ENCODE data around the gene PRIM1.

Gene PRIM1

DNA sequence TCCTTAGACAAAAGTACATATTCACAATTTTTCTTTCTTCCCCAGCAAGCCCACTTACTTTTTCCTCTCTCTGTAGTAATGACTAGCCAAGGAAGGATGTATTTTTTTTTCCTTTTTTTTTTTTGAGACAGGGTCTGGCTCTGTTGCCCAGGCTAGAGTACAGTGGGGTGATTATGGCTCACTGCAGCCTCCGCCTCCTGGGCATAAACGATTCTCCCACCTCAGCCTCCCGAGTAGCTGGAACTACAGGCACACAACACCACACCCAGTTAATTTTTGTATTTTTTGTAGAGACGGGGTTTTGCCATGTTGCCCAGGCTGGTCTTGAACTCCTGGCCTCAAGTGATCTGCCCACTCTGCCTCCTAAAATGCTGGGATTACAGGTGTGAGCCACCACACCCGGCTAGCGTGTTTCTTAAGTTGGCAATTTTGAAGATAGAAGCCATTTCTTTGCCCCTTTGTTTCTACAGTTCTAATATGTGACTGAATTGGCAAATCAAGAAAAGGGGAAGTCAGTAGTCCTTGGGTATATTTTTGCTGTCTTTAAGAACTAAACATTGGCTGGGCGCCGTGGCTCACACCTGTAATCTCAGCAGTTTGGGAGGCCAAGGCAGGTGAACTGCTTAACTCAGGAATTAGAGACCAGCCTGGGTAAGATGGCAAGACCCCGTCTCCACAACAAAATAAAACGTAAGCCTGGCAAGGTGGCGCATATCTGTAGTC lies 23.8 kb downstream of the PRIM1 start:
- TF ChIP-seq EGR1 (IDR thresholded peaks at IDR 0.05) (no peak), YY1 (IDR thresholded peaks at IDR 0.05; ENCODE audit: low read depth) (no peak), TCF12 (IDR thresholded peaks at IDR 0.05; ENCODE audit: low read depth) (no peak), TEAD4 (IDR thresholded peaks at IDR 0.05) (no peak), ZBTB7A (IDR thresholded peaks at IDR 0.05; ENCODE audit: low read depth) (no peak), FOXM1 (IDR thresholded peaks at IDR 0.05; ENCODE audit: borderline replicate concordance, low read depth) (no peak), CEBPB (IDR thresholded peaks at IDR 0.05) (no peak), NFIC (IDR thresholded peaks at IDR 0.05) (no peak), CREB1 (IDR thresholded peaks at IDR 0.05; ENCODE audit: low read depth) (no peak), RAD21 (IDR thresholded peaks at IDR 0.05; ENCODE audit: low read depth) (no peak), MAX (IDR thresholded peaks at IDR 0.05) (no peak), USF1 (IDR thresholded peaks at IDR 0.05) (no peak), TAF1 (IDR thresholded peaks at IDR 0.05; ENCODE audit: low read depth) (no peak), EP300 (IDR thresholded peaks at IDR 0.05; ENCODE audit: borderline replicate concordance) (no peak)
- TF ChIP-seq, protein P1, sequence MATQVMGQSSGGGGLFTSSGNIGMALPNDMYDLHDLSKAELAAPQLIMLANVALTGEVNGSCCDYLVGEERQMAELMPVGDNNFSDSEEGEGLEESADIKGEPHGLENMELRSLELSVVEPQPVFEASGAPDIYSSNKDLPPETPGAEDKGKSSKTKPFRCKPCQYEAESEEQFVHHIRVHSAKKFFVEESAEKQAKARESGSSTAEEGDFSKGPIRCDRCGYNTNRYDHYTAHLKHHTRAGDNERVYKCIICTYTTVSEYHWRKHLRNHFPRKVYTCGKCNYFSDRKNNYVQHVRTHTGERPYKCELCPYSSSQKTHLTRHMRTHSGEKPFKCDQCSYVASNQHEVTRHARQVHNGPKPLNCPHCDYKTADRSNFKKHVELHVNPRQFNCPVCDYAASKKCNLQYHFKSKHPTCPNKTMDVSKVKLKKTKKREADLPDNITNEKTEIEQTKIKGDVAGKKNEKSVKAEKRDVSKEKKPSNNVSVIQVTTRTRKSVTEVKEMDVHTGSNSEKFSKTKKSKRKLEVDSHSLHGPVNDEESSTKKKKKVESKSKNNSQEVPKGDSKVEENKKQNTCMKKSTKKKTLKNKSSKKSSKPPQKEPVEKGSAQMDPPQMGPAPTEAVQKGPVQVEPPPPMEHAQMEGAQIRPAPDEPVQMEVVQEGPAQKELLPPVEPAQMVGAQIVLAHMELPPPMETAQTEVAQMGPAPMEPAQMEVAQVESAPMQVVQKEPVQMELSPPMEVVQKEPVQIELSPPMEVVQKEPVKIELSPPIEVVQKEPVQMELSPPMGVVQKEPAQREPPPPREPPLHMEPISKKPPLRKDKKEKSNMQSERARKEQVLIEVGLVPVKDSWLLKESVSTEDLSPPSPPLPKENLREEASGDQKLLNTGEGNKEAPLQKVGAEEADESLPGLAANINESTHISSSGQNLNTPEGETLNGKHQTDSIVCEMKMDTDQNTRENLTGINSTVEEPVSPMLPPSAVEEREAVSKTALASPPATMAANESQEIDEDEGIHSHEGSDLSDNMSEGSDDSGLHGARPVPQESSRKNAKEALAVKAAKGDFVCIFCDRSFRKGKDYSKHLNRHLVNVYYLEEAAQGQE (IDR thresholded peaks at IDR 0.05; ENCODE audit: low read depth): no peak

DNA sequence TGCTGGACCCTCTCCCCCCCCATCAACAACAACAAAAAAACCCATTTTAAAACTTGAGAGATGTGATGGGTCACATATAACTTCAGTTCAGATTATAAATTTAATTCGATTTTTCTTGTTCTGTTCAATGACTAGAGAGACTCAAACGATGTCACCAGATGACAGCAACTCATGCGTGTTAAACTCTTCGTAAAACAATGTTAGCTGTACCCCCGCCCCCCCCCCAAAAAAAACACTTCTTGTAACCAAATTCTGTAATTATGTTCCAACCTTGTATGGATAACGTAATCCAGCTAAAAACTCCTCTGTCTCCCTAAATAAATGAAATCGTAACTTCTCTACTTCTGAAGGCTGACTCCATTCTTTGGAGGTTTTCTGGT lies 26.4 kb downstream of the PRIM1 start:
- TF ChIP-seq TAF1 (IDR thresholded peaks at IDR 0.05; ENCODE audit: low read depth) (no peak), CEBPB (IDR thresholded peaks at IDR 0.05) (0 out of 2 replicates have a peak, but pooled peaks have one; percentile 0)

DNA sequence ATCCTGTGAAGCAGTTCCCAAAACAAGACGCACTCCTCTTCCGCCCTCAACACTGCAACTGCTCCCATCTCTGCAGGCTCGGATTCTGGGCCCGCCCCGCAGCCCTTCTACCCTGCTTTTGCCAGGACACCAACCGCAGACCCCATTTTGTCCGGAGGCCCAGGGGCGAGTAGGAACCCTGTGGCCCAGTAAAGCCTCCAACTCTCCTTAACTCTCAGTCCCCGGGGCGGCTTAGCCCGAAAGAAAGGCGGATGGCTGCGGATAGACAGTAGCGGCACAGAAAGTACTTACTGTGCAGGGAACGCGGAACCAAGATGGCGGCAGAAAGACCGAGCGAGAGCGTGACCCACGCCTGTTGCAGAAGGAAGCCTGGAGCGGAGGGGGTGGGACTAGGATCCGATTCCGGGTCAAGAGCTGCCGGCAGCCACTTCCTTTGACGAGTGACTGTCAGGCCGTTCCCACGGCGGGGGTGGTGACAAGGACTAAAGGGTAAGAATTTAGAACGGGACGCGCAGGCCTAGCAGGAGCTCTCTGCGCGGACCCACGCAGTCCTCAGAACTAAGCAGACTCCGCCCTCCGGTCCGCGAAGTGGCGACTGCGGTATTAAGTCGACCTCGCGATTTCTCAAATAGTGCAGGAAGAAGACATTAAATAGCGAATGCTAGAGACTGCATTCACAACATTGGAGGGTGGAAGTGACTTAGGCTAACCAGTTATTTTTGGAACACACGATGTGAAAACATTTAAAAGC lies 27.0 kb downstream of the PRIM1 start, which contains the start of gene NACA:
Gene NACA, minus strand, starts transcription at position 328 of the 751 bp plus-strand sequence. CDS start 778 bp downstream, outside the sequence.
- TF ChIP-seq CREB1 (IDR thresholded peaks at IDR 0.05; ENCODE audit: low read depth) (peak; percentile 13; the same call in 1 of the 2 replicates), TEAD4 (IDR thresholded peaks at IDR 0.05) (peak; percentile 26), CEBPB (IDR thresholded peaks at IDR 0.05) (peak; percentile 10; the same call in 1 of the 2 replicates), EP300 (IDR thresholded peaks at IDR 0.05; ENCODE audit: borderline replicate concordance) (peak; percentile 54; the same call in 1 of the 2 replicates), USF1 (IDR thresholded peaks at IDR 0.05) (peak; percentile 70), TAF1 (IDR thresholded peaks at IDR 0.05; ENCODE audit: low read depth) (peak; percentile 100), ZBTB7A (IDR thresholded peaks at IDR 0.05; ENCODE audit: low read depth) (no peak), MAX (IDR thresholded peaks at IDR 0.05) (peak; percentile 99), EGR1 (IDR thresholded peaks at IDR 0.05) (peak; percentile 81), RAD21 (IDR thresholded peaks at IDR 0.05; ENCODE audit: low read depth) (no peak), TCF12 (IDR thresholded peaks at IDR 0.05; ENCODE audit: low read depth) (peak; percentile 83), NFIC (IDR thresholded peaks at IDR 0.05) (no peak), YY1 (IDR thresholded peaks at IDR 0.05; ENCODE audit: low read depth) (peak; percentile 99), FOXM1 (IDR thresholded peaks at IDR 0.05; ENCODE audit: borderline replicate concordance, low read depth) (0 out of 2 replicates have a peak, but pooled peaks have one; percentile 33)
- TF ChIP-seq, protein P1 (IDR thresholded peaks at IDR 0.05; ENCODE audit: low read depth): 0 out of 2 replicates have a peak, but pooled peaks have one; percentile 34

DNA sequence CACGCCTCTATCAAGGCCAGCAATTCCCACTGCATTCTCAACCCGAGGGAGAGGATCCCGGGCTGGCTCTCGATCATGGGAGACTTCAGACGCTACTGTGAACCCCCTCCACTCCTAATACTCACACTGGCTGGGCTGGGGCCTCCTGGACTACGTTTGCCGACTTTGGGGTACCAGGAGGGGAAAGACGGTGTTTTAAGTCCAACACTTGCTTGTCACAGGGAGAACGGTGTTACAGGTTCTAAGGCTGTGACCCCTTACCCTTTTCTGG lies 27.5 kb downstream of the PRIM1 start:
- TF ChIP-seq EP300 (IDR thresholded peaks at IDR 0.05; ENCODE audit: borderline replicate concordance): no peak
- no peak for TF ChIP-seq TAF1 (IDR thresholded peaks at IDR 0.05; ENCODE audit: low read depth)
- no peak for TF ChIP-seq USF1 (IDR thresholded peaks at IDR 0.05)
- TF ChIP-seq FOXM1 (IDR thresholded peaks at IDR 0.05; ENCODE audit: borderline replicate concordance, low read depth): no peak
- TF ChIP-seq YY1 (IDR thresholded peaks at IDR 0.05; ENCODE audit: low read depth): no peak
- no peak for TF ChIP-seq MAX (IDR thresholded peaks at IDR 0.05)
- no peak for TF ChIP-seq TEAD4 (IDR thresholded peaks at IDR 0.05)
- TF ChIP-seq CEBPB (IDR thresholded peaks at IDR 0.05): no peak
- TF ChIP-seq, protein P1 (IDR thresholded peaks at IDR 0.05; ENCODE audit: low read depth): no peak
- no peak for TF ChIP-seq NFIC (IDR thresholded peaks at IDR 0.05)
- no peak for TF ChIP-seq TCF12 (IDR thresholded peaks at IDR 0.05; ENCODE audit: low read depth)
- TF ChIP-seq CREB1 (IDR thresholded peaks at IDR 0.05; ENCODE audit: low read depth): no peak
- TF ChIP-seq EGR1 (IDR thresholded peaks at IDR 0.05): no peak
- no peak for TF ChIP-seq RAD21 (IDR thresholded peaks at IDR 0.05; ENCODE audit: low read depth)
- TF ChIP-seq ZBTB7A (IDR thresholded peaks at IDR 0.05; ENCODE audit: low read depth): no peak; the same call in 1 of the 2 replicates
